GM21717 (cell line): ENCODE data around the gene MCM3.

Experiments used
- ATAC-seq: cut with Tn5 transposase; IDR thresholded peaks from one replicate; pipeline ENCODE4 v1.9.1; 2021; ENCODE audit warnings: mild to moderate bottlenecking, moderate library complexity; ENCODE audit not compliant: unreplicated experiment

MCM3 gene

GRCh38 chr6:52284460-52285176 lies at the start of gene MCM3:
TSS of gene MCM3 (minus strand) at chr6:52284742. CDS start at chr6:52284674, 68 bp downstream.
- ATAC-seq, result peak; percentile 98

DNA sequence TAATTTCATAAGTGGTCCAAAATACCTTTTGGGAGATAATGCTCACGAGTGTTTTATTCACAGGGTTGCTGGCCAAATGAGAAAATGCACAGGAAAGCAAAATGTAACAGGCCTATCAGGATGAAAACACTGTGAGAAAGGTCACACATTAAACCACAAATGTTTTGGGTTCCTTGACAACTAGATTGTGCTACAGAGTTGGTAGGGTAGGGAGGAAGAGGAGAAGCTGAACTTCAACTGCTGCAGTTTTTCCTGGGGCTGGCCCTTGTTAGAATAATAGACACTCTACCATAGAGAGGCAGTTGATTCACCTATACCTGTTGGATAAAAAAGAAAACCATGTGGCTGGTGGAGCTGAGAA lies 49.3 kb upstream of the MCM3 start:
- no peak for ATAC-seq

GRCh38 chr6:52331793-52332457 lies 47.4 kb upstream of the MCM3 start:
- ATAC-seq, result no peak

- no peak for ATAC-seq
Measured at GRCh38 chr6:52330470-52330869, 45.9 kb upstream of the MCM3 start.

GRCh38 chr6:52328729-52329128 lies 44.2 kb upstream of the MCM3 start:
- no peak for ATAC-seq

- ATAC-seq, result no peak
Measured at GRCh38 chr6:52328303-52328662, 43.7 kb upstream of the MCM3 start.

DNA sequence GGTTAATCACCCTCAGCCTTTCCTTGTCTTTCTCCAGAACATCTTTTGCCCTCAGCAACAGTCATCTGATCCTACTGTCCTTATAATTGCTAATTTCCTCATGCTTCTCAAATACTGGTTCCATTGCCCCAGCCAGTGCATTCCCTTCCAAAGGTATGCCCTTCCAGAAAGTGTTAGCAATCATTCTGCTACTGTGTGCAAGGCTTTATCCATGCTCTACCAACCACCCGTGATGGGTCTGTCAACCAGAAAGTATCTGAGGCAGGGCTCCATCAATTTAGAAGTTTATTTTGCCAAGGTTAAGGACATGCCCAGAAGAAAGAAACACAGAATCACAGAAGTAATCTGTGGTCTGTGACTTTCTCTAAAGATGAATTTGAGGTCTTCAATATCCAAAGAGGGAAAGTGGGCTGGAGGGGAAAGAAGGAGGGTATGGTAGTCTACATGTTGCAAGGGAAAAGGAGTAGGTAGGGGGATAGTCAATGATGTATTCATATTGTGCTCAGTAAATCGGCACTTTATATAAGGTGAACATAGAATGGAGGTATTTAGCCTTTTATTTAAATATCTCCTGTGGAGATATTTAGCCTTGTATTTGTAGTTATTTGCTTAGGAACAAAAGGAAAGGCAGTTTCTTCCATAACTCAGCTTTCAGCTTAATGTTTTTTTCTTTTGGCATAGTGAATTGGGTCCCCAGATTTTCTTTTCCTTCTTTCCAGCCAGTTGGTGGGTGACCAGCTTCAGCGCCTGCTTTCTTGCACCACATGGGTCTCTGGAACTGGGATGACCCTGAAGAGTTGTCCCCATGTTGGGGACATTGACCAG lies 42.2 kb upstream of the MCM3 start:
- no peak for ATAC-seq

GRCh38 chr6:52325695-52326471 lies 41.3 kb upstream of the MCM3 start:
- no peak for ATAC-seq

GRCh38 chr6:52324189-52324588 lies 39.6 kb upstream of the MCM3 start:
- ATAC-seq, result no peak

DNA sequence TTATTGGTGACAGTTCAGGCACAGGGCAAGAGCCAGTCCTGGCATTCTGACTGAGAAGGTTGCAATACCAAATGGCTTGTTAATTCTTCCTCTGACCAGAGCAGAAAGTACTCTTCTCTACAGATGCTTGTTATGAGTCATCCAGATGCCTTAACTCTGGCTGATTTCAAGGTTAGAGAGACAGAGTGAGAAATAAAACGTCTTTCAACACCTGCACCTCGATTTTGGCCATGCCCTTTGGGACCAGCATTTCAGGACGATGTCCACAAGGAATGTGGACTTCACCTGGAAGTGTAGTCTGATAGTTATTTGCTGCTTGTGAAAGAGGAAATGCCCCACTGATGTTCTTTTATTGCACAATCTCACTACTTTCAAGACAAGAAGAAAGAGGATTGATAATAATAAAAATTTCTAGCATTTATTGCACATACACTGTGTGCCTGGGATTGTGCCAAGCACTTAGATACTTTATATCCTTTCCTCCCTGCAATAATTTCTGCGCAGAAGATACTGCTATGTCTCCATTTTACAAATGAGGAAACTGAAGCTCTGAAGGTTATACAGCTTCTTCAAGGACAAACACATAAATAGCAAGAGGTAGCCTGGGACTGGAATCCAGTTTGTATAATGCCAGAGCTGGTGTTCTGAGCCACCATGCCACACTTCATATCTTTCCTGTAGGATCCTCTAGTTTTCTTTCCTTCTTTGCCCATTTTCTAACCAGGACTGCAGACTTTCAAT lies 33.5 kb upstream of the MCM3 start:
- ATAC-seq, result peak; percentile 99

DNA sequence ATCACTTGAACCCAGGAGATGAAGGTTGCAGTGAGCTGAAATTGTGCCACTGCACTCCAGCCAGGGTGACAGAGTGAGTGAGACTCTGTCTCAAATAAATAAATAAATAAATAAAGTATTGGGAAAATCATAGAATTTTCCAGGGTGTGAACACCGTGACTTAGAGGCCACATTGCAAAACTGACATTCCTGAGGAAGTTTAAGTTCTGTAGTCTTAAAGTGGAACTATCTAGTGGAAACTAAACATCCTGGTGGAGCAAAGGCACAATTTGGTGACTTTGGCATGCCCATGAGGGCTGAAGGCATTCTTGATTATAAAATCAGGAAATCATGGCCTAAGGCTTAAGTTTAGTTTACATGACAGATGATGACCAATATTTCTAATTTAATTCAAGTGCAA lies 32.7 kb upstream of the MCM3 start:
- ATAC-seq, result no peak

DNA sequence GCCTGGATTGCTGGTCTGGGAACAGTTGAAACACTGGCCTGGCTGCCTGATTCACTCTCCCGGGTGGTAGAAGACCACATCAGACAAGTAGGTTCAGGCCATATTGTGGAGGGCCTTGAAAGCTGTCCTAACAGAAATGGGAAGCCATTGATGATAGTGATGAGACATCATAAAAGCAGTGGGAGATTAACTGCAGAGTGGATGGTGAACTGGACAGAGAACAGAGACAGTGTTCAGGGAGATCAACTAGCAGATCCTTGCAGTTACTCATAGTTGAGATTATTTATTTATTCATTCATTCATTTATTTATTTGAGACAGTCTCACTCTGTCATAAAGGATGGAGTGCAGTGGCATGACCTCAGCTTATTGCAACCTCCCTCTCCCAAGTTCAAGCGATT lies 30.2 kb upstream of the MCM3 start:
- no peak for ATAC-seq

DNA sequence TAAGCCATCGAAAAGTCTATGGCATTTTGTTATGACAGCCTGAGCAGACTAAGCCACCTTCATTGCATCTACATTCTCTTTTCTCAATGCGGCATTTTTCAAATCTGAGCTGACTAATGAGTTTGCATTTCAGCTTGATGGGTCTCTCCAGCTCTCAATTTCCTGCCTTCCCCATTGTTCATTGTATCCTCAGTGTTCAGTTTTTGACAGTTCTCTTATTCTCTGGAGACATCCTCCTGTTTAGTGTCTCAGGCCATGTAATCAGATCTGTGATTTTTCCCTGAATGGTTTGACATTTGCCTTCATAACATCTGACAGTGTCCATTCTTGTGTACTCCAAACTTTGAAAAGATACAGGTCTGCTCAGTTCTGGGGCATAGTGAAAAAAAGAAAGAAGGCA lies 27.9 kb upstream of the MCM3 start:
- ATAC-seq, result no peak

DNA sequence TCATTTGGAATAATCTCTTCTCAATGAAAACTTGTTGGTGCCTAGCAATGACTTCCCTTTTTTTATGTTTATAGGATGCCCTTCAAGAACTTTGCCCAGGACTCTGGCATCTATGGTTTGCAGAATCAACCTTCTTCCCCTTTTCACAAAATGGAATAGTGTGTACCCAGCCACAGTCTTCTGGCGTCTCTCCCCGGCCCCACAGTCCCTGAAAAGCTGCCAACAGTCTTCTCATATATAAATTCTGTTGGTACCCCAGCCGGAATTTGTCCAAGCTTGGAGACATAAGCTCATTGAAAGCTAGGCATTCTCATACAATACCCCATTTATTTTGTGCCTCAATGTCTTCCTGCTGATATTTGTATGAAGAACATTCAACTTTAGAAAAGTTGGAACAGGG lies 26.4 kb upstream of the MCM3 start:
- ATAC-seq, result no peak

DNA sequence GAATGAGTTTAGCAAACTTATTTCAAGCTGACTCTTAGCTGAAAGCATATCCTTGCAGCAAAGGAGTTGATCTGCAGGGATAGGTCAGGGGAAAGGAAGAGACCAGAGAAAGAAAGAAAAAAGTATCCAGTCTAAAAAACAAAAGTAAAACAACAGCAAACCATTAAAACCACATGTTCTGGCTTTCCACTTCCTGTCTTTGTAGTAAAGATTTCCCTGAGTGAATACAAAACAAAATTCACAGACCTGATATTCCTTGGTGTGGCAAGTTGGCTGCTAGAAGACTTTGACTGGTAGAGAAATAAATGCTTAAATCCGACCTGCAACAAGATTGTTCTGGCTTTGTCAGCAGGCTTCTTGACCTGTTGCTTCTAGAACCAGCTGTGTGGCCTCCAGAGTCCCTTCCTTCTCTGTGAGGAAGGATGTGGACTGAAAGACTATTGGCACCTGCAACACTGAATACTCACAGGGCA lies 23.4 kb upstream of the MCM3 start:
- no peak for ATAC-seq

DNA sequence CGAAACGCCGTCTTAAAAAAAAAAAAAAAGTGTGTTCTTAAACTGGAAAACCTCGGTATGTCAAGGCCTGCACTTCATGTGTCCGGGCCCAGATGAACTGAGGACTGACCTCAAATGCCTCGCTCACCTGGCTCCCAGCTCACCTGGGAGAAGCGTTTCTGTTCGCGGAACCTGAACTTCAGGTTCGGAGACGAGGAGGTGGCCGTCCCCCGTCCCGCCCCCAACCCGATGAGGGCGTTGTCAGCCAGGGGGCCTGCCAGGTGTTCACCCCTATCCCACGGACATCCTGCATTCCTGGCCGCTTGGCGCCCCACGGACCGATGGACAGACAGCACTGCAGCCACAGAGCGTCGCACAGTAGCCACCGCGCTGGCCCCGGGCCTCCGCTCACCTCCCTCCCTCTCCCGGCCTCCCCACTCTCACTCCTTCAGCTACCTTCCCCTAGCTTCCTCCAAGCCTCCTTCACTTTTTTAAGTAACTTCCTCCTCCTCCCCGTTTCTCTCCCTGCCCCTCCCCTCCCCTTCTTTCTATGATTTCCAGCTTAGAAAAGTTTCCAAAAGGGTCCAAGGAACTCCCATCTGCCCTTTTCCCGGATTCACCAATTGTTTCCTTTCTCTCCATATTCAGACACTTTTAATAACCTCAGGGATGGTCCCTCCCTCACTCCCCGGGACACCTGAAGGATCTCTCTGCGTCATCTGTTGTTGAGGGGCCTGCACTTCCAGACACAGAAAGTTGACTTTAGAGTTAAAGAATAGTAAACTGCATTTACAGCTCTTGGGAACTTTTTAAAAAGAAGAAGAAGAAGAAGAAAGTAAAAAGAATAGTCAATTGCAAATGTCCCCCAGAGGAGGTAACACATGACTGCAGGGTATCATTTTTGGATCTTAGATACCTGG lies 22.7 kb upstream of the MCM3 start:
- ATAC-seq, result no peak

DNA sequence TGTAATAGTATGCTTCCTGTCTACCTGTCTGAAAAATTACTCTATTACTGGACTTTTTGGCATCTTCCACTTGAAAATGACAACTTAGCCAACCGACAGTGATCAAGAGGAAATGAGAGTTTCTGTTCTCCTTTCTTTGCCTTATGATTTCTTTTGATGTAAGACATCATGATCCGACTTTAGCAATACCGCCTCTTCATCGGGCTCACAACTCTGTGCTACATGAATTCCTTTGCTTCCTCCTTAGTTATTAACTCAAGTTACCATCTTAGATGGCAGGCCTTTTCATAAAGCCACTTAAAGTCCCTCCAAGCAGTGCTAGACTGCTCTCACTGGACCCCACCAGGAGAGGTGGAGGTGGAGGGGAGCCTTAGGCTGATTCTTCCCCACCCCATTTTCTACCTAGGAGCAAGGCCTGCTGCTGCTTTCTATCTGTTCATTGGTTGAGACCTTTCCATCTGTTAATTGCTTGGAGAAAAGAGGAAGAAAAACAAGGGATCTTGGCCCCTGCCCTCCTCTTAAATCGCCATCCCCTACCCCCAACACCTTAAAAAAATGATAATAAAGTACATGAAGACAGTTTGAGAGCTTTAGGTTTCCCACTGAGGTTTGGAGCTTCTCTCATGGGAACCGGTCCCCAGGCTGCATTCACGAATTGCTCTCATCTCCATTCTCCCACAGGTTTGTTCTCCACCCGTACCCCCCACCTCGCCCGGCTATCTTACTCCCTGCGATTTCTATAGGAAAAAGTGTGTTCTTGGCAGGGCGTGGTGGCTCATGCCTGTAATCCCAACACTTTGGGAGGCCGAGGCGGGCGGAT lies 21.6 kb upstream of the MCM3 start:
- peak; percentile 67 for ATAC-seq

DNA sequence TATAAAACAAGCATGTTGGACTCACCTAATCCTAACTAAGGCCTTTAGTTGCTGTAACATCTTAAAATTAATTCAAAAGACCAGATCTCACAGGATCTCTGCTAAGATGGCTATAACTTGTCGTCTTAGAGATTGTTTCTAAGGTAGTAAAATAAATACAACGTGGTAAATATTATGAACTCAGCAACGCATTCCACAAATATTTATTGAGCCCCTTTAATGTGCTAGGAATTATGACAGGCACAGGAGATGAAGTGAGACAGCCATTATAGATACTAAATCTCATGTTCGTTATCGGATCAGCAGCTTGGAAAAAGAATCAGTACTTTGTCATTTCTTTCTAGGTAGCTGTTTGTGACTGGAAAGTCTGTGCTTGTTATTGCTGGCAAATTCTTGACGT lies 20.9 kb upstream of the MCM3 start:
- ATAC-seq, result peak; percentile 6

GRCh38 chr6:52304983-52305390 lies 20.4 kb upstream of the MCM3 start:
- peak; percentile 61 for ATAC-seq
